ENCODE results near the gene PSME1. TPM values are rescaled to one million over a fixed set of nuclear protein-coding genes. Genes with fewer than 3 reads are reported as not detected.

The PSME1 gene
- total RNA-seq, 1 experiment from 2014 or later = 76.8 TPM

GRCh38 chr14:24165785-24166184 is 29.8 kb downstream of the PSME1 start:
- ATAC-seq (no peak), DNase-seq (ENCODE audit: low spot score) (no peak)
- Mint-ChIP-seq H3K4me3 (no peak overlapping the region), H3K36me3 (peaks cover 7% of the 10 kb centered on the region), H3K27ac (no peak overlapping the region), H3K27me3 (ENCODE audit: low read depth) (no peaks in the 10 kb centered on the region; the same call in 1 of the 2 replicates), H3K4me1 (peaks cover 11% of the 10 kb centered on the region), H3K9me3 (no peaks in the 10 kb centered on the region)
- ChIA-PET POLR2A (no interaction called here), CTCF (no interaction called here)
- no peak for TF ChIP-seq CREM (CRISPR knock-in tag; IDR thresholded peaks at IDR 0.05)
- no peak for TF ChIP-seq NR3C1 (CRISPR knock-in tag; conservative IDR thresholded peaks at IDR 0.05; ENCODE audit: low read depth)
- no peak for TF ChIP-seq GTF2I (CRISPR knock-in tag; conservative IDR thresholded peaks at IDR 0.05)

GRCh38 chr14:24167469-24168114 is 31.6 kb downstream of the PSME1 start:
- Mint-ChIP-seq H3K27ac (no peak overlapping the region), H3K27me3 (ENCODE audit: low read depth) (no peaks in the 10 kb centered on the region; the same call in none of the 2 replicates), H3K36me3 (peaks cover 7% of the 10 kb centered on the region), H3K4me1 (peaks cover 4% of the 10 kb centered on the region), H3K4me3 (no peak overlapping the region), H3K9me3 (no peaks in the 10 kb centered on the region)
- DNase-seq (ENCODE audit: low spot score) (no peak), ATAC-seq (no peak)
- TF ChIP-seq IRF1 (CRISPR knock-in tag; IDR thresholded peaks at IDR 0.05) (no peak), GABPB1 (CRISPR knock-in tag; IDR thresholded peaks at IDR 0.05) (peak; percentile 86)
- ChIA-PET CTCF (no interaction called here), POLR2A (no interaction called here)

- Mint-ChIP-seq H3K36me3 (no peaks in the 10 kb centered on the region), H3K27me3 (ENCODE audit: low read depth) (no peaks in the 10 kb centered on the region; the same call in none of the 2 replicates), H3K9me3 (no peaks in the 10 kb centered on the region), H3K4me1 (peaks cover 9% of the 10 kb centered on the region), H3K27ac (peak within 1 kb of the TSS; percentile 78), H3K4me3 (peak within 1 kb of the TSS; percentile 79)
- ChIA-PET POLR2A (interaction anchor here (1.0 to 1.5 kb wide), 4 partner anchors 10 to 25 kb away, joined by 3 to 6 read pairs (median 4); partner anchors contain the start of genes IRF9, RNF31 and TM9SF1), CTCF (interaction anchor here (0.7 to 3.1 kb wide), 9 partner anchors 11 to 113 kb away, joined by 3 to 18 read pairs (median 3); partner anchors contain the start of genes DCAF11, IPO4, IRF9 and NRL)
- ATAC-seq = peak; percentile 94
- DNase-seq (ENCODE audit: low spot score) = peak; percentile 99
- TF ChIP-seq FOXP4 (CRISPR knock-in tag; IDR thresholded peaks at IDR 0.05) (peak; percentile 17; the same call in 1 of the 2 replicates), SP1 (CRISPR knock-in tag; conservative IDR thresholded peaks at IDR 0.05) (peak; percentile 69), PREB (CRISPR knock-in tag; IDR thresholded peaks at IDR 0.05; ENCODE audit: borderline replicate concordance) (no peak), ARID4B (CRISPR knock-in tag; IDR thresholded peaks at IDR 0.05; ENCODE audit: borderline replicate concordance) (0 out of 2 replicates have a peak, but pooled peaks have one; percentile 41), MYBL2 (CRISPR knock-in tag; IDR thresholded peaks at IDR 0.05) (no peak), AFF4 (CRISPR knock-in tag; IDR thresholded peaks at IDR 0.05; ENCODE audit: borderline replicate concordance) (no peak), ERG (CRISPR knock-in tag; IDR thresholded peaks at IDR 0.05) (no peak), NFYB (CRISPR knock-in tag; conservative IDR thresholded peaks at IDR 0.05; ENCODE audit: low read depth) (peak; percentile 76)
Observed at GRCh38 chr14:24171422-24172260, 35.6 kb downstream of the PSME1 start, which contains the start of gene REC8. Gene REC8, plus strand, starts transcription at chr14:24172080. Its CDS starts 473 bp downstream, at chr14:24172553.

Data from WTC11 (cell line).